Measurements from ENCODE around the gene ABLIM1.

ABLIM1 gene

GRCh38 chr10:114406455-114406854 lies 251.6 kb downstream of the ABLIM1 start:
- no peaks in the 10 kb centered on the region for H3F3A ChIP-seq (ENCODE audit: insufficient read depth, low read length)
- no peaks in the 10 kb centered on the region for H3K4me1 ChIP-seq (ENCODE audit: low read length)
- H3K9ac ChIP-seq (ENCODE audit: low read length), result no peak overlapping the region
- TF ChIP-seq EZH2phosphoT487 (IDR thresholded peaks at IDR 0.05; ENCODE audit: low read length) (no peak), CTCF (IDR thresholded peaks at IDR 0.05; ENCODE audit: low read length) (no peak), EZH2 (optimal IDR thresholded peaks at IDR 0.05; ENCODE audit: low read depth, low read length) (no peak)
- no peak overlapping the region for H3K4me2 ChIP-seq (ENCODE audit: low read depth, low read length)
- H3K27me3 ChIP-seq (replicated peaks; ENCODE audit: insufficient read depth, low read length), result no peaks in the 10 kb centered on the region; the same call in 1 of the 2 replicates
- H3K36me3 ChIP-seq (replicated peaks; ENCODE audit: insufficient read depth, low read length), result no peaks in the 10 kb centered on the region
- H4K20me1 ChIP-seq (ENCODE audit: insufficient read depth, low read length), result no peaks in the 10 kb centered on the region
- no peak overlapping the region for H3K27ac ChIP-seq (ENCODE audit: low read length)
- no peaks in the 10 kb centered on the region for H3K79me2 ChIP-seq (ENCODE audit: low read length)
- DNase-seq, result no peak
- no peaks in the 10 kb centered on the region for H3K9me3 ChIP-seq (replicated peaks; ENCODE audit: insufficient read depth, low read length)
- H3K4me3 ChIP-seq (ENCODE audit: low read length), result no peak overlapping the region
- no peak overlapping the region for H2AFZ ChIP-seq (ENCODE audit: low read length)
- H3K9me2 ChIP-seq (replicated peaks; ENCODE audit: insufficient read depth, low read length), result no peaks in the 10 kb centered on the region

GRCh38 chr10:114405011-114405350 lies 253.1 kb downstream of the ABLIM1 start:
- no peaks in the 10 kb centered on the region for H3F3A ChIP-seq (ENCODE audit: insufficient read depth, low read length)
- no peaks in the 10 kb centered on the region for H3K79me2 ChIP-seq (ENCODE audit: low read length)
- H3K36me3 ChIP-seq (replicated peaks; ENCODE audit: insufficient read depth, low read length), result no peaks in the 10 kb centered on the region
- no peaks in the 10 kb centered on the region for H3K9me3 ChIP-seq (replicated peaks; ENCODE audit: insufficient read depth, low read length)
- H3K4me3 ChIP-seq (ENCODE audit: low read length), result no peak overlapping the region
- no peaks in the 10 kb centered on the region for H3K9me2 ChIP-seq (replicated peaks; ENCODE audit: insufficient read depth, low read length)
- TF ChIP-seq CTCF (IDR thresholded peaks at IDR 0.05; ENCODE audit: low read length) (no peak), EZH2 (optimal IDR thresholded peaks at IDR 0.05; ENCODE audit: low read depth, low read length) (no peak), EZH2phosphoT487 (IDR thresholded peaks at IDR 0.05; ENCODE audit: low read length) (no peak)
- no peak overlapping the region for H3K9ac ChIP-seq (ENCODE audit: low read length)
- no peak overlapping the region for H3K4me2 ChIP-seq (ENCODE audit: low read depth, low read length)
- H3K27me3 ChIP-seq (replicated peaks; ENCODE audit: insufficient read depth, low read length), result no peaks in the 10 kb centered on the region; the same call in 1 of the 2 replicates
- no peak overlapping the region for H2AFZ ChIP-seq (ENCODE audit: low read length)
- no peaks in the 10 kb centered on the region for H4K20me1 ChIP-seq (ENCODE audit: insufficient read depth, low read length)
- no peak for DNase-seq
- H3K4me1 ChIP-seq (ENCODE audit: low read length), result no peaks in the 10 kb centered on the region
- no peak overlapping the region for H3K27ac ChIP-seq (ENCODE audit: low read length)

GRCh38 chr10:114404171-114405010 lies 253.7 kb downstream of the ABLIM1 start, which contains the start of gene AFAP1L2:
TSS of gene AFAP1L2 (minus strand) at chr10:114404502. CDS start at chr10:114404455, 47 bp downstream.
- no peaks in the 10 kb centered on the region for H3K36me3 ChIP-seq (replicated peaks; ENCODE audit: insufficient read depth, low read length)
- no peak within 1 kb of the TSS for H2AFZ ChIP-seq (ENCODE audit: low read length)
- no peak for DNase-seq
- H3K9me2 ChIP-seq (replicated peaks; ENCODE audit: insufficient read depth, low read length), result no peaks in the 10 kb centered on the region
- H3K9ac ChIP-seq (ENCODE audit: low read length), result no peak within 1 kb of the TSS
- no peaks in the 10 kb centered on the region for H3K79me2 ChIP-seq (ENCODE audit: low read length)
- no peaks in the 10 kb centered on the region for H3K9me3 ChIP-seq (replicated peaks; ENCODE audit: insufficient read depth, low read length)
- no peak within 1 kb of the TSS for H3K27ac ChIP-seq (ENCODE audit: low read length)
- H3K27me3 ChIP-seq (replicated peaks; ENCODE audit: insufficient read depth, low read length), result no peaks in the 10 kb centered on the region; the same call in 1 of the 2 replicates
- no peaks in the 10 kb centered on the region for H3K4me1 ChIP-seq (ENCODE audit: low read length)
- no peak for TF ChIP-seq EZH2 (optimal IDR thresholded peaks at IDR 0.05; ENCODE audit: low read depth, low read length)
- TF ChIP-seq EZH2phosphoT487 (IDR thresholded peaks at IDR 0.05; ENCODE audit: low read length), result no peak
- no peak for TF ChIP-seq CTCF (IDR thresholded peaks at IDR 0.05; ENCODE audit: low read length)
- no peaks in the 10 kb centered on the region for H3F3A ChIP-seq (ENCODE audit: insufficient read depth, low read length)
- no peak within 1 kb of the TSS for H3K4me3 ChIP-seq (ENCODE audit: low read length)
- H3K4me2 ChIP-seq (ENCODE audit: low read depth, low read length), result peak within 1 kb of the TSS; percentile 31; the same call in 1 of the 2 replicates
- no peaks in the 10 kb centered on the region for H4K20me1 ChIP-seq (ENCODE audit: insufficient read depth, low read length)

Data from MM.1S (cell line).